A549 (cell line): ENCODE measurements around the gene DNAJC30. TPM values are rescaled to one million over a fixed set of nuclear protein-coding genes. Genes with fewer than 3 reads are reported as not detected.

Experiments used
- ATAC-seq, 2 experiments: fragments of 200-7000 bp in 1 of 2; fragments of >200 bp in 1 of 2; cut with Nextera tagmentation in 1 of 2; cut with Tn5 transposase in 1 of 2; 3 replicates each; pipeline versions ENCODE4 v1.8.0 to v1.9.1; 2018 to 2020; ENCODE audit warnings: mild to moderate bottlenecking in 1 of 2, moderate library complexity in 1 of 2
- CTCF ChIA-PET: fragments of 300-600 bp; sonication (Branson Sonifier 250); formaldehyde crosslinking; extraction: SDS; loops from one replicate; lab custom pipeline; 2021; ENCODE audit warnings: antibody characterized with exemption, inconsistent platforms; lab: Yijun Ruan, JAX
- POLR2A ChIA-PET: fragments of 350-600 bp; formaldehyde crosslinking; extraction: SDS; loops from one replicate; lab custom pipeline; 2021; ENCODE audit warnings: antibody characterized with exemption, inconsistent platforms; lab: Yijun Ruan, JAX
- DNase-seq, 2 experiments: peaks; one replicate each; pipeline versions ENCODE4 v3.0.0 to v3.0.0-alpha.2; 2011 to 2016; ENCODE audit warnings: low read depth in 1 of 2, low spot score in 1 of 2
- FAIRE-seq: peaks from 2 replicates; lab custom pipeline; 2011; peaks lifted over from hg19 to GRCh38; lab: Jason Lieb, UNC
- H3K27ac ChIP-seq, 2 experiments: fragments of >200 bp; sonication (Bioruptor Twin); formaldehyde crosslinking; 3 replicates each; pipeline ENCODE4 v1.5.1; 2016 to 2017
- H3K4me1 ChIP-seq: fragments of >200 bp; sonication (Bioruptor Twin); formaldehyde crosslinking; 3 replicates; pipeline ENCODE4 v1.6.1; 2016
- H3K4me2 ChIP-seq: fragments of >200 bp; sonication (Bioruptor Twin); formaldehyde crosslinking; 3 replicates; pipeline ENCODE4 v1.6.1; 2016
- H3K4me3 ChIP-seq: fragments of >200 bp; sonication (Bioruptor Twin); formaldehyde crosslinking; 3 replicates; pipeline ENCODE4 v1.5.1; 2016
- H3K9me3 ChIP-seq: fragments of >200 bp; sonication (Bioruptor Twin); formaldehyde crosslinking; 3 replicates; pipeline ENCODE4 v1.6.1; 2016
- ATOH8 ChIP-seq: fragments of 250-450 bp; sonication (Bioruptor Pico); IDR thresholded peaks from 2 replicates; pipeline ENCODE4 v1.5.0; 2020; ENCODE audit warnings: low read depth, mild to moderate bottlenecking, moderate library complexity
- BCL3 ChIP-seq: fragments of >200 bp; sonication (Bioruptor Twin); formaldehyde crosslinking; IDR thresholded peaks from 3 replicates; pipeline ENCODE4 v1.6.1; 2016
- CHD2 ChIP-seq: fragments of 150-350 bp; IDR thresholded peaks from 2 replicates; pipeline ENCODE4 v1.6.1; 2014; ENCODE audit warnings: low read length; ENCODE audit not compliant: partially characterized antibody
- EHMT2 ChIP-seq: fragments of 200-600 bp; sonication (generic); IDR thresholded peaks from 2 replicates; pipeline ENCODE4 v1.6.1; 2016; ENCODE audit warnings: antibody characterized with exemption, low read depth, mild to moderate bottlenecking, moderate library complexity
- FOSB ChIP-seq: fragments of 250-450 bp; sonication (Bioruptor Pico); IDR thresholded peaks from 2 replicates; pipeline ENCODE4 v1.5.0; 2020; ENCODE audit warnings: mild to moderate bottlenecking, moderate library complexity
- FOSL2 ChIP-seq, 2 experiments: fragments of 450-650 bp in 1 of 2; fragments of >200 bp in 1 of 2; sonication (Bioruptor Twin) in 1 of 2; formaldehyde crosslinking; IDR thresholded peaks; 2 replicates each; pipeline versions ENCODE4 v1.5.0 to v1.6.1; 2016 to 2020; ENCODE audit warnings: mild to moderate bottlenecking in 1 of 2, moderate library complexity in 1 of 2
- GATA3 ChIP-seq: IDR thresholded peaks from 2 replicates; pipeline ENCODE4 v1.6.1; 2012; ENCODE audit warnings: borderline replicate concordance
- JUN ChIP-seq, 2 experiments: fragments of >200 bp; sonication (Bioruptor Twin); formaldehyde crosslinking; IDR thresholded peaks; 2 replicates in 1 of 2; 3 replicates in 1 of 2; pipeline ENCODE4 v1.6.1; 2016 to 2017
- JUNB ChIP-seq: fragments of >200 bp; sonication (Bioruptor Twin); formaldehyde crosslinking; IDR thresholded peaks from 2 replicates; pipeline ENCODE4 v1.6.1; 2016
- KDM5A ChIP-seq: fragments of 200-600 bp; sonication (generic); IDR thresholded peaks from 2 replicates; pipeline ENCODE4 v1.6.1; 2016; ENCODE audit warnings: antibody characterized with exemption, mild to moderate bottlenecking
- MAX ChIP-seq: IDR thresholded peaks from 2 replicates; pipeline ENCODE4 v1.6.1; 2012
- MYC ChIP-seq: IDR thresholded peaks from 2 replicates; pipeline ENCODE4 v1.6.1; 2012; ENCODE audit warnings: mild to moderate bottlenecking, inconsistent platforms, low read length, improper control_type of control experiment, borderline replicate concordance
- PHF8 ChIP-seq: fragments of 200-600 bp; sonication (generic); IDR thresholded peaks from 2 replicates; pipeline ENCODE4 v1.6.1; 2016; ENCODE audit warnings: low read depth, mild to moderate bottlenecking, antibody characterized with exemption, moderate library complexity, borderline replicate concordance
- POLR2A ChIP-seq: IDR thresholded peaks from 2 replicates; pipeline ENCODE4 v1.6.1; 2012; ENCODE audit warnings: mild to moderate bottlenecking, low read length
- RARB ChIP-seq: fragments of 250-450 bp; sonication (Bioruptor Pico); IDR thresholded peaks from 2 replicates; pipeline ENCODE4 v1.8.0; 2021; ENCODE audit warnings: mild to moderate bottlenecking, moderate library complexity
- RCOR1 ChIP-seq: fragments of 150-350 bp; IDR thresholded peaks from 2 replicates; pipeline ENCODE4 v1.6.1; 2014; ENCODE audit warnings: antibody characterized with exemption, low read length, low read depth
- REST ChIP-seq: fragments of 200-600 bp; sonication (generic); IDR thresholded peaks from 2 replicates; pipeline ENCODE4 v1.6.1; 2016; ENCODE audit warnings: antibody characterized with exemption, mild to moderate bottlenecking, moderate library complexity
- RNF2 ChIP-seq: fragments of 200-600 bp; sonication (generic); IDR thresholded peaks from 2 replicates; pipeline ENCODE4 v1.6.1; 2016; ENCODE audit warnings: low read depth, mild to moderate bottlenecking, antibody characterized with exemption, moderate library complexity, borderline replicate concordance
- SMC3 ChIP-seq: fragments of >200 bp; sonication (Bioruptor Twin); formaldehyde crosslinking; IDR thresholded peaks from 3 replicates; pipeline ENCODE4 v1.6.1; 2018; ENCODE audit warnings: inconsistent platforms
- ZC3H11A ChIP-seq: fragments of 450-650 bp; IDR thresholded peaks from 2 replicates; pipeline ENCODE4 v1.6.1; 2014; ENCODE audit warnings: antibody characterized with exemption, mild to moderate bottlenecking
- WGBS: methylation state at CpG from one replicate; pipeline ENCODE4 v1.1.6; 2017; ENCODE audit errors: missing lambda C conversion rate; 5-methylcytosine and 5-hydroxymethylcytosine counted together
- polyA minus RNA-seq: library from RNA; depleted of rRNA, polyadenylated mRNA; stranded (reverse); fragments of >200 nt; gene quantifications from 2 replicates; pipeline ENCODE4 v1.2.3, GENCODE V29; 2011; rRNA and poly(A)+ RNA removed
- polyA plus RNA-seq, 4 experiments: library from polyadenylated mRNA; depleted of rRNA in 3 of 4; stranded (reverse); fragments of >200 nt; fragmentation: RNase III in 1 of 4; extraction: RNeasy Plus Mini Kit Qiagen cat#74134 plus additional on column Dnase treatment in 1 of 4; gene quantifications; 2 replicates in 3 of 4; 3 replicates in 1 of 4; pipeline ENCODE4 v1.2.3, GENCODE V29; 2011 to 2017

DNAJC30 gene
- polyA plus RNA-seq (2011; rRNA removed) (5.2 and 5.7 TPM in 2 replicates), polyA plus RNA-seq (2017; fragmentation: RNase III; extraction: RNeasy Plus Mini Kit Qiagen cat#74134 plus additional on column Dnase treatment) (8.9 to 10.1 TPM (median 9.3 TPM) in 3 replicates), polyA minus RNA-seq (4.0 and 5.4 TPM in 2 replicates)
- 8.1 and 12.9 TPM in 2 replicates for polyA plus RNA-seq (2012; cell fraction: cytosol; rRNA removed)
- 11.4 and 13.4 TPM in 2 replicates for polyA plus RNA-seq (2012; cell fraction: nucleus; rRNA removed)

- Histone ChIP-seq H3K9me3 (no peaks in the 10 kb centered on the region), H3K4me3 (peak within 1 kb of the TSS; percentile 77), H3K27ac (peak within 1 kb of the TSS; percentile 92 to 93)
- 0% methylated on average over 20 of the region's 68 CpGs for WGBS
- peak; percentile 96 for ATAC-seq
- CTCF ChIA-PET = interaction anchor here (0.6 to 2.6 kb wide), 4 partner anchors 15 to 131 kb away, joined by 3 to 15 read pairs (median 4); no protein-coding TSS in a partner anchor
- TF ChIP-seq CHD2 (peak; percentile 25), POLR2A (peak; percentile 77), KDM5A (peak; percentile 98), FOSL2 (IDR thresholded peaks at IDR 0.05) (no peak), FOSL2 (CRISPR knock-in tag; IDR thresholded peaks at IDR 0.05) (peak; percentile 27; the same call in 1 of the 2 replicates), ZC3H11A (no peak), MAX (peak; percentile 91), MYC (peak; percentile 81; the same call in 1 of the 2 replicates), BCL3 (peak; percentile 78; the same call in 2 of the 3 replicates), JUN (IDR thresholded peaks at IDR 0.05) (peak; percentile 71 to 90; a peak in 3 of 5 replicates), PHF8 (peak; percentile 81; the same call in 1 of the 2 replicates), JUNB (no peak), SMC3 (0 out of 3 replicates have a peak, but pooled peaks have one; percentile 12), FOSB (CRISPR knock-in tag) (no peak), GATA3 (peak; percentile 26; the same call in 1 of the 2 replicates)
- TF ChIP-seq, all 56 proteins: peak for 11
- H3K4me2 ChIP-seq = peak within 1 kb of the TSS; percentile 99
- POLR2A ChIA-PET = interaction anchor here (0.6 to 1.2 kb wide), 4 partner anchors 13 to 42 kb away, joined by 3 to 13 read pairs (median 5); no protein-coding TSS in a partner anchor
- H3K4me1 ChIP-seq = peaks cover 33% of the 10 kb centered on the region
- DNase-seq = peak; percentile 93 to 98
- no peak for FAIRE-seq
These were observed at the start of gene DNAJC30, which contains the start of gene BUD23 for GRCh38 chr7:73683056-73683787. DNAJC30 (minus strand) TSS chr7:73683453; CDS start chr7:73683423, 30 bp downstream. BUD23 (plus strand) TSS chr7:73683597; CDS start chr7:73683626, 29 bp downstream.

DNA sequence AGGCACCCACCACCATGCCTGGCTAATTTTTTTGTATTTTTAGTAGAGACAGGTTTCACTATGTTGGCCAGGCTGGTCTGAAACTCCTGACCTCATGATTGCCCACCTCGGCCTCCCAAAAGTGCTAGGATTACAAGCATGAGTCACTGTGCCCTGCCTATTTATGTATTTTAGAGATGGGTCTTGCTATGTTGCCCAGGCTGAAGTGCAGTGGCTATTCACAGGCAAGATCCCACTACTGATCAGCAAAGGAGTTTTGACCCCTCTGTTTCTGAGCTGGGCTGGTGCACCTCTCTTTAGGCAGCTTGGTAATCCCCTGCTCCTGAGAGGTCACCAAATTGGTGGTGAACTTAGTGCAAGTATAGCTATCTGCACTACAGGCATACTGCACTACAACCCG is 49.1 kb upstream of the DNAJC30 start:
- TF ChIP-seq RCOR1 = no peak
- no peak for TF ChIP-seq EHMT2
- no peak for TF ChIP-seq RNF2
- no peak for TF ChIP-seq ATOH8 (CRISPR knock-in tag)
- no peak for TF ChIP-seq RARB (CRISPR knock-in tag)
- no peak for TF ChIP-seq REST
- H3K9me3 ChIP-seq = no peaks in the 10 kb centered on the region
- POLR2A ChIA-PET = interaction anchor here (0.7 kb wide), 1 partner anchor 104 kb away, joined by 4 read pairs; no protein-coding TSS in a partner anchor
- no peak overlapping the region for H3K4me2 ChIP-seq
- H3K4me3 ChIP-seq = no peak overlapping the region
- no peak for DNase-seq
- CTCF ChIA-PET = interaction anchor here (0.6 to 12.2 kb wide), 6 partner anchors 11 to 123 kb away, joined by 3 to 273 read pairs (median 46); partner anchors contain the start of gene STX1A
- 59% methylated on average over 2 of the region's 2 CpGs for WGBS
- H3K27ac ChIP-seq = no peak overlapping the region
- no peak for FAIRE-seq
- no peak for ATAC-seq
- H3K4me1 ChIP-seq = peaks cover 8% of the 10 kb centered on the region
